Parathyroid adenoma (tissue), 2 donors: ENCODE data around the gene NOP56.

Source experiments
- H2AFZ ChIP-seq: fragments of 300-600 bp; sonication (generic); one replicate; pipeline ENCODE4 v1.7.0; 2017; ENCODE audit warnings: antibody characterized with exemption, mild to moderate bottlenecking
- H3K27ac ChIP-seq: fragments of 300-600 bp; sonication (generic); one replicate; pipeline ENCODE4 v1.7.0; 2017
- H3K27me3 ChIP-seq: fragments of 300-600 bp; sonication (generic); one replicate; pipeline ENCODE4 v1.7.0; 2017; ENCODE audit warnings: low read length; ENCODE audit not compliant: control insufficient read depth, insufficient read depth
- H3K36me3 ChIP-seq: fragments of 300-600 bp; sonication (generic); one replicate; pipeline ENCODE4 v1.7.0; 2017; ENCODE audit warnings: low read length; ENCODE audit not compliant: control insufficient read depth, insufficient read depth
- H3K4me1 ChIP-seq: fragments of 300-600 bp; sonication (generic); one replicate; pipeline ENCODE4 v1.7.0; 2017; ENCODE audit warnings: control low read depth
- H3K4me2 ChIP-seq: fragments of 300-600 bp; sonication (generic); one replicate; pipeline ENCODE4 v1.7.0; 2017; ENCODE audit warnings: low read length
- H3K4me3 ChIP-seq: fragments of 300-600 bp; sonication (generic); one replicate; pipeline ENCODE4 v1.7.0; 2017; ENCODE audit warnings: low read depth, low read length
- H3K79me2 ChIP-seq: fragments of 300-600 bp; sonication (generic); one replicate; pipeline ENCODE4 v1.7.0; 2017; ENCODE audit warnings: control low read depth
- H3K9ac ChIP-seq: fragments of 300-600 bp; sonication (generic); one replicate; pipeline ENCODE4 v1.7.0; 2017; ENCODE audit warnings: mild to moderate bottlenecking
- H3K9me3 ChIP-seq: fragments of 300-600 bp; sonication (generic); one replicate; pipeline ENCODE4 v1.7.0; 2017; ENCODE audit warnings: low read length; ENCODE audit not compliant: control insufficient read depth
- TF ChIP-seq, protein P1 (sequence below): fragments of 300-600 bp; sonication (generic); IDR thresholded peaks from one replicate; pipeline ENCODE4 v1.7.0; 2017; ENCODE audit warnings: antibody characterized with exemption, mild to moderate bottlenecking
- donor health status: primary hyperparathyroidism.

The NOP56 gene

DNA sequence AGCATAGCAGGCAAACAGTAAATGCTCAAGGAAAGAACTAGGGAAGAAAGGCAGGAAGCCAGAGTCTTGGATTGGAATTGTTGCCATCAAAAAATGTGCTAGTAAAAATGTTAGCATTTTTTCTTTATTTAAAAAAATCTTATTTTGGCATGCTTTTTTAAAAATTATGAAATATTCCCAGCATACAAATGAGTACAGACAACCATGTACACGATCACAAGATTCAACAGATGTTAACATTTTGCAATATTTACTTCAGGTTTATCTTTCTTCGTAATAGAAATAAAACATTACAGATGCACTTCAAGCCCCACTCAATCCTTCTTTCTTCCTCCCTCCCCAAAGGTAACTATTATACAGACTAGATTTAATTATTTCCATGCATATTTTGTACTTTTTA, 27.4 kb upstream of the NOP56 start:
- Histone ChIP-seq H3K79me2 (no peaks in the 10 kb centered on the region), H3K36me3 (no peaks in the 10 kb centered on the region), H3K27ac (no peak overlapping the region), H3K9me3 (no peaks in the 10 kb centered on the region), H3K4me3 (no peak overlapping the region), H3K27me3 (no peaks in the 10 kb centered on the region), H3K4me1 (no peaks in the 10 kb centered on the region), H3K9ac (no peak overlapping the region), H2AFZ (no peak overlapping the region), H3K4me2 (no peak overlapping the region)
- TF ChIP-seq, protein P1, sequence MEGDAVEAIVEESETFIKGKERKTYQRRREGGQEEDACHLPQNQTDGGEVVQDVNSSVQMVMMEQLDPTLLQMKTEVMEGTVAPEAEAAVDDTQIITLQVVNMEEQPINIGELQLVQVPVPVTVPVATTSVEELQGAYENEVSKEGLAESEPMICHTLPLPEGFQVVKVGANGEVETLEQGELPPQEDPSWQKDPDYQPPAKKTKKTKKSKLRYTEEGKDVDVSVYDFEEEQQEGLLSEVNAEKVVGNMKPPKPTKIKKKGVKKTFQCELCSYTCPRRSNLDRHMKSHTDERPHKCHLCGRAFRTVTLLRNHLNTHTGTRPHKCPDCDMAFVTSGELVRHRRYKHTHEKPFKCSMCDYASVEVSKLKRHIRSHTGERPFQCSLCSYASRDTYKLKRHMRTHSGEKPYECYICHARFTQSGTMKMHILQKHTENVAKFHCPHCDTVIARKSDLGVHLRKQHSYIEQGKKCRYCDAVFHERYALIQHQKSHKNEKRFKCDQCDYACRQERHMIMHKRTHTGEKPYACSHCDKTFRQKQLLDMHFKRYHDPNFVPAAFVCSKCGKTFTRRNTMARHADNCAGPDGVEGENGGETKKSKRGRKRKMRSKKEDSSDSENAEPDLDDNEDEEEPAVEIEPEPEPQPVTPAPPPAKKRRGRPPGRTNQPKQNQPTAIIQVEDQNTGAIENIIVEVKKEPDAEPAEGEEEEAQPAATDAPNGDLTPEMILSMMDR, result no peak

DNA sequence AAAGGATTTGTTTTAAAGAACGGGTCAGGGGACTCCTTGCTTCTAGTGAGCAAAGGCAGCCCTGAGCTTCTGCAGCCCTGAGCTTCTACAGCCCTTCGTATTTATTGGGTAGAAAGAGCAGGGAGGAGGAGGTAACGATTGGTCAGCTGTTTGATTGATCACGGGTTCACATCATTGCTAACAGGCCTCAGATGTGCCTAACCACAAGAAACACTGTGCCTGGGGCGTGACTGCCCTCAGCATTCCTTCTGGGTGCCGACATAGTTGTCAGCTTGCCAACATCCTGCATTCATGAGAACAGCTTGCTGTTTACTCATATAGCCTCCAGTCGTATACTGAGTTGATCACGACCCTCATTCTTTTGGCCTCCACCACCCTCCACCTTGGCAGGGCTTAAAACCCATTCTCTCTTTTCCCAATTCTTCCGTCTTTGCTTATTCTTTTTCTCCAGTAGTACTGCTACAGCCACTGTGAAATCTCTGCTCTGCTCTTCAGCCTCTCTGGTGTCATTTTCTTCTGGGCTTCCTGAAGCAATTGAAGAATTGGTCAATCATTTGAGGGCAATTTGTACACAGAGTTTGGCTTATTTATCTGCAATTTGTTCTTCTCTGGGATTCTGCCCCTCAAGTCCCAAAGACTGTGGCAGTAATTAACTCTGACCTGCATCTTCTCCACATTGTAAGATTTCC, 25.4 kb upstream of the NOP56 start:
- no peak overlapping the region for H2AFZ ChIP-seq
- H3K4me2 ChIP-seq, result no peak overlapping the region
- no peaks in the 10 kb centered on the region for H3K36me3 ChIP-seq
- no peak overlapping the region for H3K27ac ChIP-seq
- no peak overlapping the region for H3K9ac ChIP-seq
- H3K4me3 ChIP-seq, result no peak overlapping the region
- no peaks in the 10 kb centered on the region for H3K4me1 ChIP-seq
- TF ChIP-seq, protein P1, result no peak
- no peaks in the 10 kb centered on the region for H3K27me3 ChIP-seq
- H3K79me2 ChIP-seq, result no peaks in the 10 kb centered on the region
- H3K9me3 ChIP-seq, result no peaks in the 10 kb centered on the region

DNA sequence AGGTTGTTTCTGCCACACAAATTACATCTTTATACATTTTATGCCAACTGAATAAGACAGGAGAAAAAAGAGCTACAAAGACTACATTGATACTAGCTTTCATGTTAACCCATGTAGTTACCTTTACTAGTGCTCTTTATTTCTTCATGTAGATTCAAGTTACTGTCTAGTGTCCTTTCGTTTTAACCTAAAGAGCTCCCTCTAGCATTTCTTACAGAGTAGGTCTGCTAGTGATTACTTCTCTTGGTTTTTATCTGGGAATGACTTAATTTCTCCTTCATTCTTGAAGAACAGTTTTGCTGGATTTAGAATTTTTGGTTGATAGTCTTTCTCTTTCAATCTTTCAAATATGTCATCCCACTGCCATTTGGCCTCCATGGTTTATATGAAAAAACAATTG, 21.2 kb upstream of the NOP56 start:
- Histone ChIP-seq H3K27ac (no peak overlapping the region), H3K9me3 (no peaks in the 10 kb centered on the region), H3K4me3 (no peak overlapping the region), H2AFZ (no peak overlapping the region), H3K27me3 (no peaks in the 10 kb centered on the region), H3K4me1 (no peaks in the 10 kb centered on the region), H3K9ac (no peak overlapping the region), H3K36me3 (no peaks in the 10 kb centered on the region), H3K79me2 (no peaks in the 10 kb centered on the region), H3K4me2 (no peak overlapping the region)
- TF ChIP-seq, protein P1, result no peak

DNA sequence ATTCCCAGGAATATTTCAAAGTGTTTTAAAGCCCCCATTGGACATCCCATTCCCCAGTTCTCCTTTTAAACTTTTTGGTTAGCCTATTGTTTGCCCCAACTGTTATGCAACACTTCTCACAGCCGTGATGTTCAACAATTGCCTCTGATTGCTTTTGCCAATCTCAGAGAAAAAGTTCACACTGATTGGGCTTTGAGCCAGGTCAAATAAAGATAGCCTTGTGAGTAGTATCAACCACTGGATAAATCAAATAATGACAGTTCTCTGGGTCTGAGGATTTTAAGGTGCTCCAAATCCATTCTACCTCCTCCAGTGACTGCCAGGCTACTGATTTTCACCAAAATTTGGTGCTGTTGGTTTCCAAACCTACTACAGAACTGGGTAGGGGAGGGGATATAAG, 19.1 kb upstream of the NOP56 start:
- H3K4me1 ChIP-seq, result no peaks in the 10 kb centered on the region
- no peak overlapping the region for H3K4me2 ChIP-seq
- no peak overlapping the region for H2AFZ ChIP-seq
- no peaks in the 10 kb centered on the region for H3K79me2 ChIP-seq
- no peak overlapping the region for H3K27ac ChIP-seq
- no peaks in the 10 kb centered on the region for H3K9me3 ChIP-seq
- no peak overlapping the region for H3K9ac ChIP-seq
- no peaks in the 10 kb centered on the region for H3K27me3 ChIP-seq
- H3K4me3 ChIP-seq, result no peak overlapping the region
- H3K36me3 ChIP-seq, result no peaks in the 10 kb centered on the region
- TF ChIP-seq, protein P1, result no peak

DNA sequence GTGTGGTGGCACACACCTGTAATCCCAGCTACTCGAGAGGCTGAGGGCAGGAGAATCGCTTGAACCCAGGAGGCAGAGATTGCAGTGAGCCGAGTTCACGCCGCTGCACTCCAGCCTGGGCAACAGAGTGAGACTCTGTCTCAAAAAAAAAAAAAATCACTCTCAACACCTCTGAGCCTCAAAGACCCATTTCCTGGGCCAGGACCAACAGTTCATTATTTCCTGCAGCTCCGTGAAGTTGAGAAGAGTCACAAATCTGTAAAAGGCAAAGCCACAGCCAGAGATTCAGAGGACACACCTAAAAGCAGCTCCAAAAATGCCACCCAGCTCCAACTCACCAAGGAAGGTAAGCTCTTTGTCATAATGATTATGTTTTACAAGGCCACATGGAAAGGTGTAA, 15.2 kb upstream of the NOP56 start:
- Histone ChIP-seq H3K27ac (no peak overlapping the region), H3K36me3 (no peaks in the 10 kb centered on the region), H3K4me3 (no peak overlapping the region), H3K4me2 (no peak overlapping the region), H3K4me1 (no peaks in the 10 kb centered on the region), H3K79me2 (no peaks in the 10 kb centered on the region), H3K9ac (no peak overlapping the region), H3K9me3 (no peaks in the 10 kb centered on the region), H3K27me3 (no peaks in the 10 kb centered on the region), H2AFZ (no peak overlapping the region)
- TF ChIP-seq, protein P1, result no peak
